Stimulated activated CD8-positive, alpha-beta memory T cell treated with anti-CD3 and anti-CD28 coated beads, Interleukin-4, amount 100 ng/mL, for 1 hour (primary cell): ENCODE data around the gene FARS2.
"Not testable (repeated sequence)": the region's sequence is repeated elsewhere in the genome, so short reads cannot be mapped to it uniquely, and the experiment has no call there.

Experiments
- DNase-seq, 2 donors: peaks; one replicate each; pipeline ENCODE4 v3.0.0-alpha.2; 2020; ENCODE audit warnings: low read depth in 2 of 2, low spot score in 1 of 2

FARS2 gene

GRCh38 chr6:5772408-5773120 lies 511.3 kb downstream of the FARS2 start:
- no peak for DNase-seq

- no peak for DNase-seq
Observed at GRCh38 chr6:5776104-5776503, 514.8 kb downstream of the FARS2 start.

- no peak for DNase-seq
Observed at GRCh38 chr6:5776706-5777390, 515.5 kb downstream of the FARS2 start.

- no peak for DNase-seq
Observed at GRCh38 chr6:5778317-5778857, 517.1 kb downstream of the FARS2 start.

GRCh38 chr6:5778906-5779305 lies 517.6 kb downstream of the FARS2 start:
- no peak for DNase-seq

- DNase-seq: no peak
Observed at GRCh38 chr6:5781019-5781418, 519.7 kb downstream of the FARS2 start.

- DNase-seq: no peak
Observed at GRCh38 chr6:5781966-5782556, 520.7 kb downstream of the FARS2 start.

GRCh38 chr6:5782783-5783547 lies 521.7 kb downstream of the FARS2 start:
- no peak for DNase-seq

GRCh38 chr6:5783584-5784089 lies 522.3 kb downstream of the FARS2 start:
- no peak for DNase-seq

GRCh38 chr6:5785249-5785648 lies 523.9 kb downstream of the FARS2 start:
- DNase-seq: no peak

- no peak for DNase-seq
Observed at GRCh38 chr6:5786321-5786968, 525.1 kb downstream of the FARS2 start.

- no peak for DNase-seq
Observed at GRCh38 chr6:5786969-5787720, 525.8 kb downstream of the FARS2 start.

- not testable (repeated sequence) for DNase-seq
Observed at GRCh38 chr6:5789426-5789825, 528.1 kb downstream of the FARS2 start.

- not testable (repeated sequence) for DNase-seq
Observed at GRCh38 chr6:5796555-5796954, 535.2 kb downstream of the FARS2 start.

GRCh38 chr6:5806406-5806805 lies 545.1 kb downstream of the FARS2 start:
- not testable (repeated sequence) for DNase-seq

- DNase-seq: no peak
Observed at GRCh38 chr6:5809450-5809849, 548.1 kb downstream of the FARS2 start.

- no peak for DNase-seq
Observed at GRCh38 chr6:5811997-5812396, 550.7 kb downstream of the FARS2 start.

- no peak for DNase-seq
Observed at GRCh38 chr6:5813625-5814027, 552.3 kb downstream of the FARS2 start.

GRCh38 chr6:5814116-5814515 lies 552.8 kb downstream of the FARS2 start:
- DNase-seq: no peak

GRCh38 chr6:5814901-5815300 lies 553.6 kb downstream of the FARS2 start:
- DNase-seq: no peak
